CD4-positive, CD25-positive, alpha-beta regulatory T cell (primary cell): ENCODE data around the gene WASF2. TPM values are rescaled to one million over a fixed set of nuclear protein-coding genes. Genes with fewer than 3 reads are reported as not detected.

Source experiments
- ATAC-seq, 2 donors: fragments of 150-1000 bp; cut with Tn5 transposase; one replicate each; pipeline ENCODE4 v1.10.0; 2021; ENCODE audit warnings: low read depth in 2 of 2, moderate number of reproducible peaks in 2 of 2, moderate library complexity in 1 of 2
- DNase-seq, 3 donors: peaks; one replicate each; pipeline versions ENCODE4 v3.0.0 to v3.0.0-alpha.2; 2012 to 2022; ENCODE audit warnings: mixed read lengths in 1 of 3
- H3K27ac ChIP-seq: one replicate; pipeline ENCODE4 v1.7.0; 2013; ENCODE audit warnings: mild to moderate bottlenecking, low read length; ENCODE audit not compliant: insufficient read depth, poor library complexity, severe bottlenecking
- H3K27me3 ChIP-seq: one replicate; pipeline ENCODE4 v1.7.0; 2013; ENCODE audit warnings: low read length; ENCODE audit not compliant: control insufficient read depth, insufficient read depth
- H3K36me3 ChIP-seq: one replicate; pipeline ENCODE4 v1.7.0; 2013; ENCODE audit warnings: mild to moderate bottlenecking, low read length, moderate library complexity; ENCODE audit not compliant: control insufficient read depth, insufficient read depth
- H3K4me1 ChIP-seq: 2 replicates; pipeline ENCODE4 v1.7.0; 2013; ENCODE audit warnings: mild to moderate bottlenecking, low read length; ENCODE audit not compliant: insufficient read depth, control insufficient read depth, poor library complexity, severe bottlenecking
- H3K4me3 ChIP-seq: one replicate; pipeline ENCODE4 v1.7.0; 2013; ENCODE audit warnings: low read depth, mild to moderate bottlenecking, low read length, moderate library complexity
- H3K9me3 ChIP-seq, 2 experiments: 1 replicate in 1 of 2; 2 replicates in 1 of 2; pipeline ENCODE4 v1.7.0; 2013; ENCODE audit warnings: low read length in 2 of 2, mild to moderate bottlenecking in 1 of 2, moderate library complexity in 1 of 2; ENCODE audit not compliant: control insufficient read depth in 2 of 2
- H3K27ac Mint-ChIP-seq, 3 donors: one replicate each; pipeline ENCODE4 v1.8.0; 2020 to 2022; ENCODE audit warnings: mild to moderate bottlenecking in 3 of 3, mixed read lengths in 3 of 3, moderate library complexity in 2 of 3
- H3K27me3 Mint-ChIP-seq: one replicate; pipeline ENCODE4 v1.8.0; 2022; ENCODE audit warnings: mild to moderate bottlenecking, mixed read lengths
- H3K36me3 Mint-ChIP-seq: one replicate; pipeline ENCODE4 v1.8.0; 2020; ENCODE audit warnings: mixed read lengths
- H3K4me1 Mint-ChIP-seq, 4 donors: one replicate each; pipeline ENCODE4 v1.8.0; 2020 to 2022; ENCODE audit warnings: mixed read lengths in 4 of 4, mild to moderate bottlenecking in 1 of 4
- H3K4me3 Mint-ChIP-seq, 4 donors: one replicate each; pipeline ENCODE4 v1.8.0; 2020 to 2022; ENCODE audit warnings: mild to moderate bottlenecking in 4 of 4, mixed read lengths in 4 of 4, moderate library complexity in 3 of 4
- H3K9me3 Mint-ChIP-seq, 7 donors: one replicate each; pipeline ENCODE4 v1.8.0; 2020 to 2022; ENCODE audit warnings: mixed read lengths in 7 of 7, mild to moderate bottlenecking in 3 of 7, moderate library complexity in 2 of 7
- polyA plus RNA-seq, 4 donors: library from polyadenylated mRNA; unstranded; fragments of 300-500 nt; fragmentation: Illumina TruSeq; gene quantifications; one replicate each; pipeline ENCODE4 v1.2.3, GENCODE V29; 2021
- total RNA-seq: library from RNA; stranded (reverse); gene quantifications from one replicate; pipeline ENCODE4 v1.2.3, GENCODE V29; 2022

Gene WASF2
- total and polyA plus RNA-seq, 5 donors from 2014 or later = 55.3 to 175 (median 67.0) TPM

GRCh38 chr1:27418326-27419185 is 71.4 kb downstream of the WASF2 start:
- Mint-ChIP-seq H3K27ac (peak overlapping the region; percentile 88 to 91 (median 89)), H3K9me3 (no peaks in the 10 kb centered on the region), H3K4me3 (peak overlapping the region in 3 of 4 donors; percentile 29 to 69 (median 41)), H3K36me3 (peaks cover 40% of the 10 kb centered on the region), H3K4me1 (peaks cover 26 to 64% (median 46%) of the 10 kb centered on the region in 4 donors), H3K27me3 (no peaks in the 10 kb centered on the region)
- no peaks in the 10 kb centered on the region for H3K27me3 ChIP-seq
- H3K4me3 ChIP-seq = peak overlapping the region; percentile 10
- ATAC-seq (peak; percentile 61 to 73), DNase-seq (peak in 1 of 3 donors; percentile 60)
- H3K4me1 ChIP-seq = peaks cover 32% of the 10 kb centered on the region
- H3K27ac ChIP-seq = peak overlapping the region; percentile 49
- peaks cover 56% of the 10 kb centered on the region for H3K36me3 ChIP-seq
- no peaks in the 10 kb centered on the region for H3K9me3 ChIP-seq

DNA sequence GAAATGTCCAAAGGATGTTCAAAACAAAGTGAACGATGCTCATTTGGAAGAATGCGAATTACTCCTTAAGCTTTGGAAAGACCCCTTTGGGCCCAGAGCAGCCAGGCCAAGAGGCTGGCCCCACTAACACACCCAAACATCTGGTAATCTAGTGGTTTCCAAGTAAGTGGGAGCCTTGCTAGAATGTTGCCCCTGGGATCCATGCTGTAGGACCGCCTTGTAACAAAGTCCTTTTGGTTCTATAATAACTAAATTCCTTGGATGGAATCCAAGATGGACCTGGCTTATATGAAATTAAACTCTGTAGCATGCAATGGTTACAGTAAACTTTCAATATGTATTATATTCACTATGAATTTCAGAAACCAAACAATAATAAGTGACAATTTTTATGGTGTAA is 72.3 kb downstream of the WASF2 start:
- H3K27ac Mint-ChIP-seq = peak overlapping the region; percentile 88 to 91 (median 89)
- H3K9me3 Mint-ChIP-seq = no peaks in the 10 kb centered on the region
- peaks cover 26% of the 10 kb centered on the region for H3K4me1 ChIP-seq

DNA sequence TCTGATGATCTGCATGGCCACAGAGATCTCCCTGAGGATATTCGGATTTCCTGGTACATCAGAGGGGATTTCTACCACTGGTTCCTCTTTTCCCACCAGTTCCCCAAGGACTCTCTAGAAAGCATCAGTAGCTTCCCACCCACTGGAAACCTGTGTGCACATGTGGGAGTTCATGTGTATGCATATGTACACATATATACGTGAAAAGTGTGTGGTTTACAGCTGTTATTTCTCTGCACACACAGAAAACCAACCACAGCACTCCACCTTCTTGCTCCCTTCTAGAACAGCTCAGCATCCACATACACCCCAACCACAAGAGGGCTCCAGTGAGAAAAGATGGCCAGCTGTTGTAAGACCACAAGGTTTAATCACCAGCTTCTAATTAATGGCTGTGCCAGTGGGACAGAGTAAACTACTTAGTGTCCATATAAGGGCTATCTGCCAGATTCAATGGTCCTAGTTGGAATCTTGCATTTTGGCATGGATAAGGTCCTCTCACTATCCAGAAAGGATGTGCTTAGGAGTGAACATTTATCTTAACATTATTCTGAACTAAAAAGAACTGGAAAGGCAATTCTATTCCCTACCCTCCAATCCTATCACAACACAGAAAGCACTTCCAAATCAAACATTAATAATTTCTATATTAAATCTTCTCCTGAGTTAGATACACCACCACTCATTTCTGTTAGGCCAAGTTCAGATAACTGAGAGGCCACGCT is 73.4 kb downstream of the WASF2 start:
- peaks cover 19 to 52% (median 37%) of the 10 kb centered on the region in 4 donors for H3K4me1 Mint-ChIP-seq
- H3K4me1 ChIP-seq = peaks cover 14% of the 10 kb centered on the region
- ATAC-seq = peak; percentile 53 to 74
- H3K9me3 Mint-ChIP-seq = no peaks in the 10 kb centered on the region
- H3K27ac ChIP-seq = no peak overlapping the region
- H3K36me3 ChIP-seq = peaks cover 76% of the 10 kb centered on the region
- peak overlapping the region in 1 of 4 donors; percentile 20 for H3K4me3 Mint-ChIP-seq
- H3K27ac Mint-ChIP-seq = peak overlapping the region; percentile 56 to 71 (median 57)
- H3K9me3 ChIP-seq = no peaks in the 10 kb centered on the region
- DNase-seq = peak in 2 of 3 donors; percentile 69 to 85
- H3K36me3 Mint-ChIP-seq = peaks cover 42% of the 10 kb centered on the region
- H3K27me3 ChIP-seq = no peaks in the 10 kb centered on the region
- no peaks in the 10 kb centered on the region for H3K27me3 Mint-ChIP-seq
- H3K4me3 ChIP-seq = no peak overlapping the region

More for the DNA sequence above, 72.3 kb downstream of the WASF2 start:
- no peaks in the 10 kb centered on the region for H3K9me3 ChIP-seq
- H3K27me3 ChIP-seq = no peaks in the 10 kb centered on the region
- DNase-seq (no peak), ATAC-seq (no peak)
- Mint-ChIP-seq H3K4me1 (peaks cover 24 to 58% (median 44%) of the 10 kb centered on the region in 4 donors), H3K4me3 (peak overlapping the region in 2 of 4 donors; percentile 16 to 69), H3K27me3 (no peaks in the 10 kb centered on the region), H3K36me3 (peaks cover 42% of the 10 kb centered on the region)
- peaks cover 64% of the 10 kb centered on the region for H3K36me3 ChIP-seq
- H3K27ac ChIP-seq = peak overlapping the region; percentile 49
- no peak overlapping the region for H3K4me3 ChIP-seq

- H3K4me3 Mint-ChIP-seq = no peak overlapping the region
- no peak for ATAC-seq
- H3K27ac Mint-ChIP-seq = no peak overlapping the region
Measured at GRCh38 chr1:27414091-27414490, 75.9 kb downstream of the WASF2 start.

DNA sequence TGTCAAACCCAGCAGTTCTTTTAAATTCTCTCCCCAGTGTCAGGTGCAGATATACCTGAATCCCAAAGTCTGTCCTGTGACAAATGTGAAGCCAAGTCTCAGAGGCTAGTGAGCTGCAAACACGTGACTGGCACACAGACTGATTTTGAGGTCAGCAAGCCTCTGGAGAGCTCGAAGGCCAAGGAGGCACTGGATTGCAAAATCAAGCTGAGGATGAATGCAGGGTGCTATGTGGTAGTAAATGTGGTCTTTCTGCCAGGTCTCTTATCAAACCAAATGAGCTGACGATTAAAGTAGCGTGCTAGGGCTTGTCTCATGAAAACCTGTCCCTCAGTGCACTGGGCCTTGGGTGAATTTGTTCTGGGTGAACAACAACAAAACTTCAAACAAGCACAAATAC is 77.0 kb downstream of the WASF2 start:
- peaks cover 96% of the 10 kb centered on the region for H3K36me3 ChIP-seq
- Mint-ChIP-seq H3K36me3 (peaks cover 44% of the 10 kb centered on the region), H3K4me1 (peaks cover 6 to 24% (median 15%) of the 10 kb centered on the region in 4 donors), H3K27ac (peak overlapping the region in 1 of 3 donors; percentile 51), H3K27me3 (no peaks in the 10 kb centered on the region), H3K4me3 (no peak overlapping the region), H3K9me3 (no peaks in the 10 kb centered on the region)
- no peak for DNase-seq
- H3K27me3 ChIP-seq = no peaks in the 10 kb centered on the region
- H3K4me3 ChIP-seq = no peak overlapping the region
- no peaks in the 10 kb centered on the region for H3K4me1 ChIP-seq
- no peak for ATAC-seq
- H3K9me3 ChIP-seq = no peaks in the 10 kb centered on the region
- no peak overlapping the region for H3K27ac ChIP-seq

More at GRCh38 chr1:27414091-27414490, 75.9 kb downstream of the WASF2 start:
- H3K27ac ChIP-seq = no peak overlapping the region
- H3K27me3 ChIP-seq = no peaks in the 10 kb centered on the region
- Mint-ChIP-seq H3K27me3 (no peaks in the 10 kb centered on the region), H3K4me1 (peaks cover 16 to 35% (median 26%) of the 10 kb centered on the region in 4 donors), H3K9me3 (no peaks in the 10 kb centered on the region), H3K36me3 (peaks cover 47% of the 10 kb centered on the region)
- H3K36me3 ChIP-seq = peaks cover 95% of the 10 kb centered on the region
- no peak for DNase-seq
- H3K9me3 ChIP-seq = no peaks in the 10 kb centered on the region
- no peak overlapping the region for H3K4me3 ChIP-seq
- peaks cover 9% of the 10 kb centered on the region for H3K4me1 ChIP-seq

GRCh38 chr1:27412502-27412901 is 77.5 kb downstream of the WASF2 start:
- no peaks in the 10 kb centered on the region for H3K27me3 Mint-ChIP-seq
- peak overlapping the region in 1 of 3 donors; percentile 76 for H3K27ac Mint-ChIP-seq
- H3K36me3 Mint-ChIP-seq = peaks cover 44% of the 10 kb centered on the region
- no peaks in the 10 kb centered on the region for H3K4me1 ChIP-seq
- no peak overlapping the region for H3K27ac ChIP-seq
- no peak overlapping the region for H3K4me3 ChIP-seq
- H3K36me3 ChIP-seq = peaks cover 96% of the 10 kb centered on the region
- DNase-seq (no peak), ATAC-seq (no peak)
- H3K9me3 ChIP-seq = no peaks in the 10 kb centered on the region
- no peak overlapping the region for H3K4me3 Mint-ChIP-seq
- H3K9me3 Mint-ChIP-seq = no peaks in the 10 kb centered on the region
- no peaks in the 10 kb centered on the region for H3K27me3 ChIP-seq
- peaks cover 4 to 19% (median 11%) of the 10 kb centered on the region in 4 donors for H3K4me1 Mint-ChIP-seq

DNA sequence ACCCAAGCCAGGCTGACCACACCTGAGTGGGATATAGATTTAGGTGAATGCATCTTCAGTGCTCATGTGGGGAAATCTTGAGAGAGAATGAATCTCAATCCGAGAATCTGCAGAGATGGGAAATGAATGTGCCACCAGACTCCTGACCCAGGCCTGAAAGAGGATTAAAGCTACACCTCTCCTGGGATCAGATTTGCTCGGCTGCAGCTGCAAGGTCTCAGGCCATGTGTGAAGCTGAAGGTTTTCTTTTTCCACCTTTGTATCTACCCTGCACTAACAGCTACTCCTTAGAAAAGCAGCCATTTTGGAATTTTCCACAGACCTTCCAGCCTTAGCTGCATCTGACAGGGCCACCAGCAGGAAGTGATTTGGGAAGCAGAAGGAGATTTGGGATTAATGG is 79.3 kb downstream of the WASF2 start:
- Histone ChIP-seq H3K4me3 (no peak overlapping the region), H3K27me3 (no peaks in the 10 kb centered on the region), H3K27ac (no peak overlapping the region), H3K36me3 (peaks cover 88% of the 10 kb centered on the region), H3K9me3 (no peaks in the 10 kb centered on the region), H3K4me1 (no peaks in the 10 kb centered on the region)
- Mint-ChIP-seq H3K27me3 (no peaks in the 10 kb centered on the region), H3K27ac (peak overlapping the region in 1 of 3 donors; percentile 5), H3K4me1 (peaks cover 0 to 8% (median 1%) of the 10 kb centered on the region in 4 donors), H3K36me3 (peaks cover 32% of the 10 kb centered on the region), H3K4me3 (no peak overlapping the region), H3K9me3 (no peaks in the 10 kb centered on the region)
- no peak for DNase-seq
- ATAC-seq = no peak
